Fibroblast of the aortic adventitia (primary cell): ENCODE data around the gene HLA-A. TPM values are rescaled to one million over a fixed set of nuclear protein-coding genes. Genes with fewer than 3 reads are reported as not detected.
"Not testable (repeated sequence)": the region's sequence is repeated elsewhere in the genome, so short reads cannot be mapped to it uniquely, and the experiment has no call there.

Experiments
- DNase-seq: peaks from one replicate; pipeline ENCODE4 v3.0.0-alpha.2; 2010; ENCODE audit warnings: low read depth
- H3K4me3 ChIP-seq: 2 replicates; pipeline ENCODE4 v1.5.1; 2011; ENCODE audit warnings: low read depth, mild to moderate bottlenecking, control low read depth, low read length, moderate library complexity
- total RNA-seq: library from RNA; depleted of rRNA; stranded (reverse); fragments of >200 nt; gene quantifications from 2 replicates; pipeline ENCODE4 v1.2.3, GENCODE V29; 2012; ENCODE audit warnings: low replicate concordance
- TF ChIP-seq, protein P1 (sequence below): IDR thresholded peaks from 2 replicates; pipeline ENCODE4 v1.5.1; 2011; ENCODE audit warnings: mild to moderate bottlenecking, low read length, control low read depth, inconsistent platforms; ENCODE audit not compliant: insufficient read depth

The HLA-A gene
- total RNA-seq, 1 donor = 184 TPM

DNA sequence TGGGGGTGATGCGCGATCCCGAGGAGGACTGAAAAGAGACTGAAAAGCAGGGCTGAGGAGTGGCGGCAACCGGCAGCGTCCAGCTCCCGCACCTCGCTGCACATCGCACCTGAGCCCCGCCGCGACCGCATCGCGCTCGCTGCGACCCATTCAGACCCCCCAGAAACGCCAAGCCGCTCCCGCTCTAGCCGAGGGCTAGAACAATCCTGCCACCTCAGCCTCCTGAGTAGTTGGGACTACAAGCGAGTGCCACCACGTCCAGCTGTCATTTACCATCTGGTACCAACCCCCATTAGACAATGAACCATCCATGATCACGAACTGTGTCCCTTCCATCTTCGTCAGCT, 33.2 kb downstream of the HLA-A start:
- TF ChIP-seq, protein P1, sequence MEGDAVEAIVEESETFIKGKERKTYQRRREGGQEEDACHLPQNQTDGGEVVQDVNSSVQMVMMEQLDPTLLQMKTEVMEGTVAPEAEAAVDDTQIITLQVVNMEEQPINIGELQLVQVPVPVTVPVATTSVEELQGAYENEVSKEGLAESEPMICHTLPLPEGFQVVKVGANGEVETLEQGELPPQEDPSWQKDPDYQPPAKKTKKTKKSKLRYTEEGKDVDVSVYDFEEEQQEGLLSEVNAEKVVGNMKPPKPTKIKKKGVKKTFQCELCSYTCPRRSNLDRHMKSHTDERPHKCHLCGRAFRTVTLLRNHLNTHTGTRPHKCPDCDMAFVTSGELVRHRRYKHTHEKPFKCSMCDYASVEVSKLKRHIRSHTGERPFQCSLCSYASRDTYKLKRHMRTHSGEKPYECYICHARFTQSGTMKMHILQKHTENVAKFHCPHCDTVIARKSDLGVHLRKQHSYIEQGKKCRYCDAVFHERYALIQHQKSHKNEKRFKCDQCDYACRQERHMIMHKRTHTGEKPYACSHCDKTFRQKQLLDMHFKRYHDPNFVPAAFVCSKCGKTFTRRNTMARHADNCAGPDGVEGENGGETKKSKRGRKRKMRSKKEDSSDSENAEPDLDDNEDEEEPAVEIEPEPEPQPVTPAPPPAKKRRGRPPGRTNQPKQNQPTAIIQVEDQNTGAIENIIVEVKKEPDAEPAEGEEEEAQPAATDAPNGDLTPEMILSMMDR = no peak
- H3K4me3 ChIP-seq = no peak overlapping the region
- DNase-seq = no peak

- no peak for DNase-seq
- H3K4me3 ChIP-seq = peak overlapping the region; percentile 68
- TF ChIP-seq, protein P1 = no peak
These were observed 33.9 kb downstream of the HLA-A start for GRCh38 chr6:29976253-29976587.

GRCh38 chr6:29976588-29977424, 34.5 kb downstream of the HLA-A start:
- DNase-seq = peak; percentile 68
- TF ChIP-seq, protein P1 = peak; percentile 53
- H3K4me3 ChIP-seq = peak overlapping the region; percentile 68

GRCh38 chr6:29977425-29977727, 35.0 kb downstream of the HLA-A start:
- TF ChIP-seq, protein P1 = no peak
- H3K4me3 ChIP-seq = peak overlapping the region; percentile 68
- DNase-seq = no peak

GRCh38 chr6:29980013-29980412, 37.7 kb downstream of the HLA-A start:
- not testable (repeated sequence) for DNase-seq

DNA sequence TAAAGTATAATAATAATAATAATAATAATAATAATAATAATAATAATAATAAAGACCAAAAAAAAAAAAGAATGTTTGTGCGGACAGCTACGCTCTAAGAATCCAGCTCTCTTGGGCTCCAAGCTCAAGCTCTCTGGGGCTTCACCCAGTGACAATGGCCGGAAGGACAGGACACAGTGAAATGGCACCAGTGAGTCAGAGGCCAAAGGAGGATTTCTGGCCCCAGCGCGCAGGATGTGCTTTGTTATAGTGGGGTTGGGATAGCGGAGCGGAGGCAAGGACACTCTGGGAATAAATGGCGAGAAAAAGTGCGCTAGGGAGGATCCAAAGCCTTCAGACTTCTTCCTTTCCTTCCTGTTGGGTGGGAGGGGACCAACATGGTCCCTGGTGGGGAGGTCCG, 38.2 kb downstream of the HLA-A start:
- no peak overlapping the region for H3K4me3 ChIP-seq
- TF ChIP-seq, protein P1 = no peak
- no peak for DNase-seq

More at GRCh38 chr6:29980013-29980412, 37.7 kb downstream of the HLA-A start:
- H3K4me3 ChIP-seq = not testable (repeated sequence)

DNA sequence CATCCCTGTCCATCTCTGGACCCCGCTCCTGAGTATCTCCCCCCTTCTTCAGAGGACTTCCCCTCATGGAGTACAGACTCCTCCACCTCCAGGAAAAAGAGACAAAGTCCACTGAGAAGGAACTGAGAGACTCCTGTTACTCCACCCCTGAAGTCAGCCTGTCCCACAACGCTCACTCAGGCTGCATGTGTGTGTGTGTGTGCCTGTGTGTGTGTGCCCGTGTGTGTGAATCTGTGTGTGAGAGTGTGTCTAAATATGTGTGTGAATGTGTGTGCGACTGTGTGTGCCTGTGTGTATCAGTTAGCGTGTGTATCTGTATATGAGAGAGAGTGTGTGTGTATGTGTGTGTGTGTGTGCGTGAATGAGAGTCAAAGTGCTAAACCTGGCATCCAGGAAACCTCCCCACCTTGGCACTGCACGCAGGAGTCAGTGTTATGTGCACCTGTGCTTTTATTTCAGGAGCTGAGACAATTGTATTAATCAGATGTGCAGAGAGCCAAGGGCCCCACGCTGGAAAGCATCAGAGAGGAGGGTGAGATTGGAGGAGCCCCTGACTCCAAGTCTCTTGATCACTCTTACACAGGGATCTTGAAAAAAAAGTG, 39.0 kb downstream of the HLA-A start:
- H3K4me3 ChIP-seq = no peak overlapping the region
- TF ChIP-seq, protein P1 = no peak
- DNase-seq = no peak
